ENCODE results near the gene SLC41A1.
A peak's percentile ranks its signal among the peaks of the same experiment; 100 is the strongest.

SLC41A1 gene

DNA sequence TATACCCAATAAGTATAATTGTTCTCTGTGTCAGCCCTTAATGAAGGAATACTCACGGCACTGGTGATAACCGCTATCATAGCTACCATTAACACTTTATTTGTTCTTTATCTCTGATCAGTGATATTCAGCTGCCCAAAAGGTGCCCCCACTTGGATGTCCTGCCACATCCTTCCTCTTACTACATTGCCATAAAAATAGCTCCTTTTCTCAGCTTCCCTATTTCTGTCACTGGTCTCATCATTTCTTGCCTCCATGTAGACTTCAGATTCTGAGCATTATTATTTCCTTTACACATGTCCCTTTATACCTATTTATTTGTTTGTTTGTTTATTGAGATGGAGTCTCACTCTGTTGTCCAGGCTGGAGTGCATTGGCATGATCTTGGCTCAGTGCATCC lies 35.0 kb downstream of the SLC41A1 start:
- DNase-seq (ENCODE audit: low read depth), result no peak
- no peak overlapping the region for H3K4me3 ChIP-seq (ENCODE audit: low read length)
- TF ChIP-seq, protein P1, sequence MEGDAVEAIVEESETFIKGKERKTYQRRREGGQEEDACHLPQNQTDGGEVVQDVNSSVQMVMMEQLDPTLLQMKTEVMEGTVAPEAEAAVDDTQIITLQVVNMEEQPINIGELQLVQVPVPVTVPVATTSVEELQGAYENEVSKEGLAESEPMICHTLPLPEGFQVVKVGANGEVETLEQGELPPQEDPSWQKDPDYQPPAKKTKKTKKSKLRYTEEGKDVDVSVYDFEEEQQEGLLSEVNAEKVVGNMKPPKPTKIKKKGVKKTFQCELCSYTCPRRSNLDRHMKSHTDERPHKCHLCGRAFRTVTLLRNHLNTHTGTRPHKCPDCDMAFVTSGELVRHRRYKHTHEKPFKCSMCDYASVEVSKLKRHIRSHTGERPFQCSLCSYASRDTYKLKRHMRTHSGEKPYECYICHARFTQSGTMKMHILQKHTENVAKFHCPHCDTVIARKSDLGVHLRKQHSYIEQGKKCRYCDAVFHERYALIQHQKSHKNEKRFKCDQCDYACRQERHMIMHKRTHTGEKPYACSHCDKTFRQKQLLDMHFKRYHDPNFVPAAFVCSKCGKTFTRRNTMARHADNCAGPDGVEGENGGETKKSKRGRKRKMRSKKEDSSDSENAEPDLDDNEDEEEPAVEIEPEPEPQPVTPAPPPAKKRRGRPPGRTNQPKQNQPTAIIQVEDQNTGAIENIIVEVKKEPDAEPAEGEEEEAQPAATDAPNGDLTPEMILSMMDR (conservative IDR thresholded peaks at IDR 0.05; ENCODE audit: low read depth, low read length), result no peak

DNA sequence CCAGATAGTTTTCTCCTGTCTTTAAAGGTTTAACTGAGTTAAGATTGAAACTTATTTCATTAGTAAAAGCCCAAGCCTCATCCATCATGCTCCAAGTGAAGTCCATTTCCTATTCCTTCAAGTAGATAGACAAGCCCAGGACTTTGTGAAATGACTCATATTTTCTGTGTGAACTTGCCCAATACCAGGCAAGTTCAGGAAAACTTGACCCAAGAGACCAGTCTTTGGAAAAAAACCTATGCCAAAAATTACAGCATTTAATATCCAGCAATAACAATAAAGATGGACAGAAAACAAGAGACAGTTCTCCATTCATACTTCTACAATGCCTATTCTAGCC lies 37.3 kb downstream of the SLC41A1 start:
- TF ChIP-seq, protein P1 (conservative IDR thresholded peaks at IDR 0.05; ENCODE audit: low read depth, low read length), result no peak
- H3K4me3 ChIP-seq (ENCODE audit: low read length), result peak overlapping the region; percentile 91
- no peak for DNase-seq (ENCODE audit: low read depth)

DNA sequence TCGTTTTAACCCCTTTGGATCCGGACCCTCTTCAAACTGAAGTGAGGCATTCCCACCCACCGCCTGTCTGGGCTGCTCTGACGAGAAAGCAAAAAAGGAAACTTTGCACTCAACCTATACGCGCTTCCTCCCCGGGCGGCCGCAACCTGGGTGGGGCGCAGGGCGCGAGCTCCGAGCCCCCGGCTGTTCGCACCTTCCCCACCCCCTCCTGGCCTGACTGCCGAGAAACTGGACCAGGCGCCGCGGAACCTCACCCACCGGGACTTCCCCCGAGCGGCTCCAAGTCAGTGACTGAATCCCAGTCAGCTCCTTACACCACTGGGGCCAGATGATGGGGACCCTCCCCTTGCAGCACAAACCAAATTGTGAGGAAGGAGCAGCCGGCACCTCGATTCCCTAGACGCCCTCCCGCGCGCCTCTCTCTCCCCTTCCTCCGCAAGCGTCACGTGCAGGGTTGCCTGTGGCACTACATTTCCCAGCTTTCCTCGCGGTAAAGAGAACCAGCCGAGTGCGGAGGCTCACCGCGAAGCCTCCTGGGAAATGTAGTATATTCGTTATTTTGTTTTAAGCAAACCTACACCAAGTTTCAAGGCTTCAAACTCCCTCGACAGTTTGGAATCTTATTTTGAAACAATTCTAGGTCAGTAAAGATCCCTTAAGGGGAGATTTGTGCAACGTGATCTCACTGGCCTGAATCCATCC lies 37.8 kb downstream of the SLC41A1 start, which contains the start of gene RAB29:
TSS of gene RAB29 (minus strand) at position 468 of the 702 bp plus-strand sequence. CDS start 526 bp downstream, outside the sequence.
- DNase-seq (ENCODE audit: low read depth), result no peak
- peak within 1 kb of the TSS; percentile 91 for H3K4me3 ChIP-seq (ENCODE audit: low read length)
- TF ChIP-seq, protein P1 (conservative IDR thresholded peaks at IDR 0.05; ENCODE audit: low read depth, low read length), result no peak

DNA sequence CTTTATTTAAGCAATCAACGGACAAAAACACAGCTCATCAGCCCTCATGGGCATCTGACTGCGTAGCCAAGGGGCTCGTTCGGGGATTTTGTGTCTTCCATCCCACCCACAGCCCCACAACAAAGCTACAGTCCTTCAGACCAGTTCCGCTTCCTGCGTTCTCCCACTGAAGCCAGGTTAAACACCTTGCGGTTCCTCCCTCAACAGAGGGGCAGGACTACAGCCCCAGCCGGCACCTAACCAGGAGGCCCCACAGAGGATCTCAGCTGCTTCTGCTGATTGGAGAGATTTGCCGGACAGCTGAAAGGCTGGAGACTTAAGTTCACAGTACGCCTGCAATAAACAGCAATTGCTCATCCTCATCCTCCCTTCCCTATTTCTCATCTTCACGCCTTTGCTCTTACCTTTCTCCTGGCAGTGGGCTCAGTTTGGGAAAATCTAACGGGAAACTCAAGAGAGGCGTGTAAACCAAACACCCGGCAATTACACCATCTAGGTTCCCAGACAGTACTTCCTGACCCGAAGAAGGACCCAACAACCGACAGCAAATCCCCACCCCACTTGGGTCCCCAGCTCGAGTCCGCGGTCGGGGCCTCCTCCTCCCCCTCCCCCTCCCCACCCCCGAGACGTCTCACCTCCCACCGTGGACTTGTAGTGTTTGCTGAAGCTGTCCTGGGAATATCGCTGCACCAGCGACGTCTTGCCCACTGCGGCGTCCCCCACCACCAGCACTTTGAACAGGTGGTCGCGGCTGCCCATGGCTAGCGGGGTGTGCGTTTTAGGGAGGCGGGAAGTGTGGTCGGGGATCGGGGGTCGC lies 38.6 kb downstream of the SLC41A1 start:
- H3K4me3 ChIP-seq (ENCODE audit: low read length), result peak overlapping the region; percentile 91
- no peak for DNase-seq (ENCODE audit: low read depth)
- TF ChIP-seq, protein P1 (conservative IDR thresholded peaks at IDR 0.05; ENCODE audit: low read depth, low read length), result no peak

DNA sequence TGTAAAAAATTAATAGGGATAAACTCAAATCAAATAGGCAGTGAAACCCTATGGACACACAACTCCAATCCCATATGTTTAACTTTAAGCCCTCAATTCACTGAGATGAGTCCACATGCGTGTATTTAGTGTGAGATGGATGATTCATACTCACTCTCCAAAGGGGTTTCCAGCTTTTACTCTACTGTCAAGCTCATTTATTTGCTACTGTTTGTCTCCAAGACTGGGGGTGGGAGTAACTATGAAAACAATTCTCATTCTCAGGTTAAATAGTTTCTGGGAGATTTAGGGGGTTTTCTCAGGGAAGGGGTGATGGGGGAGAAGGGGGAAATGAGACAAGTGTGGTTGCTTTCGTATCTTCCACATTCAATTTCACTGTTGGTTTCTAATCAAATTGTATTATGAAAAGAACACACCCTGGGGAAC lies 40.4 kb downstream of the SLC41A1 start:
- H3K4me3 ChIP-seq (ENCODE audit: low read length), result no peak overlapping the region
- TF ChIP-seq, protein P1 (conservative IDR thresholded peaks at IDR 0.05; ENCODE audit: low read depth, low read length), result no peak
- no peak for DNase-seq (ENCODE audit: low read depth)

DNA sequence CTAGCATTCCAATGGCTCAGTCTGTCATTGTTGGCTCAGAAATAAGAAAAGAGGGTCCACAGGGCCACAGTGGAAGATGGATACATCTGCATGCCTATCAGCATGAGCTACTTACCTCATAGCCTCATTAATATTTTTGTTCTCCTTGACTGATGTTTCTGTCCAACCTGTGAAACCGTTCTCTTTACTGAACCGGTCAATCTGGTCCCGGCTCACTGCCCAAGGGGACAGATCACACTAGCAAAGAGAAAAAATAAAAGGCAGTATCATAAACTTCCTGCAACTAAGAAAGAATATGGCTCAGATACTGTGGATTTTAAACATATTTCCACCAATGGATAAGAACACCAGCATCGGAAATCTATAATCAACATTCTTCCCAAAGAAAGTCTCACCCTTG lies 42.4 kb downstream of the SLC41A1 start:
- TF ChIP-seq, protein P1 (conservative IDR thresholded peaks at IDR 0.05; ENCODE audit: low read depth, low read length), result no peak
- no peak overlapping the region for H3K4me3 ChIP-seq (ENCODE audit: low read length)

More for the DNA sequence above, 42.4 kb downstream of the SLC41A1 start:
- no peak for DNase-seq (ENCODE audit: low read depth)

All from retinal pigment epithelial cell (primary cell).